IPS DF 6.9 (cell line): Measurements from ENCODE around the gene ZBTB34.

Experiments used
- DNase-seq: peaks from one replicate; pipeline ENCODE4 v3.0.0-alpha.2; 2013; ENCODE audit warnings: low read depth, low spot score
- H3K27ac ChIP-seq: one replicate; pipeline ENCODE4 v1.5.1; 2013; ENCODE audit warnings: low read length, control low read depth
- H3K27me3 ChIP-seq: 2 replicates; pipeline ENCODE4 v1.6.1; 2013; ENCODE audit warnings: mild to moderate bottlenecking, low read length; ENCODE audit not compliant: control insufficient read depth, insufficient read depth
- H3K36me3 ChIP-seq: 2 replicates; pipeline ENCODE4 v1.6.1; 2013; ENCODE audit warnings: low read length; ENCODE audit not compliant: control insufficient read depth, insufficient read depth
- H3K4me1 ChIP-seq: 2 replicates; pipeline ENCODE4 v1.6.1; 2013; ENCODE audit warnings: low read length; ENCODE audit not compliant: control insufficient read depth, insufficient read depth
- H3K4me3 ChIP-seq: 2 replicates; pipeline ENCODE4 v1.5.1; 2013; ENCODE audit warnings: mild to moderate bottlenecking, low read length
- H3K9me3 ChIP-seq: 2 replicates; pipeline ENCODE4 v1.6.1; 2013; ENCODE audit warnings: low read length, inconsistent platforms; ENCODE audit not compliant: control insufficient read depth, insufficient read depth
- whole genome bisulfite sequencing: extraction: QIAGEN DNeasy Blood & Tissue Kit; methylation state at CpG from one replicate; pipeline ENCODE4 v1.1.7; 2013; ENCODE audit warnings: mixed read lengths, missing lambda C conversion rate; ENCODE audit not compliant: insufficient read length, insufficient coverage; 5-methylcytosine and 5-hydroxymethylcytosine counted together

The ZBTB34 gene

GRCh38 chr9:126857261-126857960, 3.0 kb upstream of the ZBTB34 start:
- DNase-seq, result no peak
- no peaks in the 10 kb centered on the region for H3K27me3 ChIP-seq
- no peak overlapping the region for H3K27ac ChIP-seq
- H3K36me3 ChIP-seq, result no peaks in the 10 kb centered on the region
- no peaks in the 10 kb centered on the region for H3K9me3 ChIP-seq
- WGBS, result no CpG with 5 or more reads among the region's 8 CpGs
- peaks cover 3% of the 10 kb centered on the region; the same call in 1 of the 2 replicates for H3K4me1 ChIP-seq
- H3K4me3 ChIP-seq, result no peak overlapping the region

DNA sequence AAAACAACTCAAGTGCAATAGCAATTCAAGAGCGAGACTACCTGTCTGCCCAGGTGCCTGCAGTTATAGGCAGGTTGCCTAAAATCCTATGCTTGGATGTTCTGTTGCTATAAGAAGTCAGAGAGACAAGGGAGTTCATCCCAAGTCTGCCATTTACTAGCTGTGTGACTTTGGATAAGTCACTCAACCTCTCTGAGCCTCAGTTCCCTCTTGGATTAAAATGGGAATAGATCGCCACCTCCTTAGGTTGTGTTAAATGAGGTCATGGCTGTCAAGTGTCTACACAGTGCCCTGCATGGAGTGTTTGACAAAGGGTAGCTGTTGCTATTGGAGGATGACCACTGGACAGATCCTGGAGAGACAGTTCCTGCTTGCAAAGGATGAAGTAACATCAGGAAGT, 1.3 kb upstream of the ZBTB34 start:
- Histone ChIP-seq H3K9me3 (no peaks in the 10 kb centered on the region), H3K36me3 (peaks cover 1% of the 10 kb centered on the region; the same call in 1 of the 2 replicates), H3K27me3 (no peaks in the 10 kb centered on the region), H3K4me1 (peaks cover 3% of the 10 kb centered on the region; the same call in 1 of the 2 replicates), H3K27ac (no peak overlapping the region), H3K4me3 (no peak overlapping the region)
- DNase-seq, result no peak
- WGBS, result no CpG with 5 or more reads among the region's 2 CpGs

DNA sequence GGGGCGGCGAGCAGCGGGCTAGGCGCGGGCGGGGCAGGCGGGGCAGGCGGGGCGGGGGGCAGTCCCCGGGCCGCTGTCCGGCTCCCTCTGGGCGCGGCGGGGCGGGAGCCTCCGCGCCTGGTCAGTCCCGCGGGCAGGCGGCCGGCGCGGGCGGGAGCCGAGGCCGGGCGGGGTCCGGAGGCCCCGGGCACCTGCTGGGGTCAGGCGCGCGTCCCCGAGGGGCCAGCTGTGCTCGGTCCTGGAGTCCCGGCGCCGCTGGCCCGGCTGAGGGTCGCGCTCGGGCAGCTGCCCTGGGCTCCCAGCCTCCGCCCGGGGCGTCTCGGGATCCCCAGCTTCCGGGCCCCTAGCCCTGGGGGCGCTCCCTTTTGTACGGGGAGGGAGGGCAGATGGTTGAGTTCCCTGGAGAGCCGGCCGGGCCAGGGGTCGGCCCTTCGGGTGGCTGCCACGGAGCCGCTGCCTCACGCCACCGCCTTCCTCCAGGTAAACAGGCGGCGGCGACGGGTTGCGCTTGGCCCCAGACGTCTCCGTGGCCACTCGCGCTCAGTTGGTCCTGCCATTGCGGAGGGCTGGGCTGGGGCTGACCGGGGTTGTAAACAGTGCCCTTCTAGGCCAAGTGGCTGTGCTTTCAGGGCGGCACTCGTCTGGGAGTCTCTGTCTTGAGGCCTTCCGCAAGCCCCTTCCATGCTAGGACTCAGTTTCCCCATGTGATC, 473 bp downstream of the ZBTB34 start:
- Histone ChIP-seq H3K27ac (no peak overlapping the region), H3K27me3 (no peaks in the 10 kb centered on the region), H3K36me3 (peaks cover 3% of the 10 kb centered on the region; the same call in 1 of the 2 replicates), H3K4me3 (peak overlapping the region; percentile 87), H3K4me1 (peaks cover 3% of the 10 kb centered on the region; the same call in 1 of the 2 replicates), H3K9me3 (no peaks in the 10 kb centered on the region)
- no peak for DNase-seq
- no CpG with 5 or more reads among the region's 71 CpGs for WGBS

GRCh38 chr9:126861707-126862103, 1.3 kb downstream of the ZBTB34 start:
- Histone ChIP-seq H3K4me3 (no peak overlapping the region; the same call in 1 of the 2 replicates), H3K4me1 (peaks cover 3% of the 10 kb centered on the region; the same call in 1 of the 2 replicates), H3K27ac (no peak overlapping the region), H3K27me3 (no peaks in the 10 kb centered on the region), H3K9me3 (no peaks in the 10 kb centered on the region), H3K36me3 (peaks cover 3% of the 10 kb centered on the region; the same call in 1 of the 2 replicates)
- no CpG with 5 or more reads among the region's 3 CpGs for WGBS
- DNase-seq, result no peak

- H3K27ac ChIP-seq, result no peak overlapping the region
- no peaks in the 10 kb centered on the region for H3K27me3 ChIP-seq
- WGBS, result no CpG with 5 or more reads among the region's 11 CpGs
- H3K4me3 ChIP-seq, result no peak overlapping the region; the same call in 1 of the 2 replicates
- no peak for DNase-seq
- no peaks in the 10 kb centered on the region for H3K9me3 ChIP-seq
- H3K4me1 ChIP-seq, result peaks cover 3% of the 10 kb centered on the region; the same call in 1 of the 2 replicates
- H3K36me3 ChIP-seq, result peaks cover 3% of the 10 kb centered on the region; the same call in 1 of the 2 replicates
These were observed 1.8 kb downstream of the ZBTB34 start for GRCh38 chr9:126862104-126862761.

- DNase-seq, result no peak
- Histone ChIP-seq H3K4me3 (no peak overlapping the region), H3K27me3 (no peaks in the 10 kb centered on the region), H3K4me1 (peaks cover 6% of the 10 kb centered on the region), H3K27ac (no peak overlapping the region), H3K9me3 (no peaks in the 10 kb centered on the region), H3K36me3 (peaks cover 6% of the 10 kb centered on the region; the same call in 1 of the 2 replicates)
- no CpG with 5 or more reads among the region's 2 CpGs for WGBS
These were observed 4.3 kb downstream of the ZBTB34 start for GRCh38 chr9:126864771-126865170.

- H3K4me1 ChIP-seq, result peaks cover 3% of the 10 kb centered on the region
- H3K36me3 ChIP-seq, result peaks cover 3% of the 10 kb centered on the region; the same call in 1 of the 2 replicates
These were observed 8.9 kb downstream of the ZBTB34 start for GRCh38 chr9:126869368-126869767.

DNA sequence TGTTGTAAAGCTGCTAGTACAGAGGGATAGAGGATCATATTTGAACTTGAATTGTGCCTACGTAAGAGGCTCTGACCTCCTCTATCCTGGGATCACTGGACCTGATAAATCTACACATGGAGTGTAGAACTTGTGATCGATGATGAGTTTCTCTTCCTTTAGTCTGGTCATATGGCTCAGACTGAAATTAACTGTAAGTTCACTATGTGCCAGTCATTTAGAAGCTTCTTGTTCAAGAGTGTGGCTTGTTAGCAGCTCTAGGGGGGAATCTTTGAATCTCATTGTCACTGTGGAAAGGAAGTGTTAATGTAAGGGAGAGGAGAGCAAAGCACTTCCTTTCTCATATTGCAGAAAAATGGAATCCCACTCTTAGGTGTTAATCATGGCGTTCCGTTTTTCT, 12.1 kb downstream of the ZBTB34 start:
- Histone ChIP-seq H3K4me1 (peaks cover 3% of the 10 kb centered on the region), H3K4me3 (no peak overlapping the region), H3K27ac (no peak overlapping the region), H3K36me3 (0 out of 2 replicates have a peak, but pooled peaks cover 3% of the 10 kb centered on the region), H3K9me3 (no peaks in the 10 kb centered on the region), H3K27me3 (no peaks in the 10 kb centered on the region)
- DNase-seq, result no peak
- no CpG with 5 or more reads among the region's 4 CpGs for WGBS

More at GRCh38 chr9:126869368-126869767, 8.9 kb downstream of the ZBTB34 start:
- H3K27ac ChIP-seq, result no peak overlapping the region
- no peak overlapping the region for H3K4me3 ChIP-seq
- WGBS, result no CpG with 5 or more reads among the region's 7 CpGs
- no peaks in the 10 kb centered on the region for H3K9me3 ChIP-seq
- no peak for DNase-seq
- no peaks in the 10 kb centered on the region for H3K27me3 ChIP-seq

DNA sequence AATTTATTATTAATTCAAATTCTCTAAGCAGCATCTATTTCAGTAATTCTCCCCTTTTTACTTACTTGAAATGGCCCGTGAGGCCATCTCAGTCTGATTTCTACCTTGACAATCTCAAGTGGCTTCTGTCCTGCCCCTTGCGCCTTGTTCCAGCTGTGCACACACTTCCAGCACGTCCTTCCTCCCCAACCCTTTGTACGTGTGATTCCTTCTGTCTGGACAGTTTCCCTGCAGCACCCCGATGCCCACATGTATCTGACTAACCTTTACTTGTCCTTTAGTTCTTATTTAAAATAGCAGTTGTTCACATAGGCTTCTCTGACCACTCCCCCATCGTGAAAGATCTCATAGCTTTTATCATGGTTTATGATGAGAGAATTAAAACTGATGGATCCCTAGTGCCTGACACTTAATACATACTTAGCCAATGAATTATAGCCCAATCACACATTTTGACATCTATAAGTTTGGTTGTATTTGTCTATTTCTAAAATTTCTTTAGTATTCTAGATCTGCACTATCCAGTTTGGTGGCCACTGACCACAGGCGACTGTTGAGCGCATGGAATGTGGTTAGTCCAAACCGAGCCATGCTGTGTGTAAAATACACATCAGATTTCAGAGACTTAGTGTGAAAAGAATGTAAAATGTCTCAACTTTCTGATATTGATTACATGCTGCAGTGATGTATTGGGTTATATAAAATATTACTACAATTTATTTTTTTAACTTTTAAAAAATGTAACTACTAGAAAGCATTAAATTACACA, 14.3 kb downstream of the ZBTB34 start:
- no CpG with 5 or more reads among the region's 9 CpGs for WGBS
- H3K27ac ChIP-seq, result no peak overlapping the region
- no peaks in the 10 kb centered on the region for H3K27me3 ChIP-seq
- peaks cover 3% of the 10 kb centered on the region; the same call in 1 of the 2 replicates for H3K36me3 ChIP-seq
- H3K9me3 ChIP-seq, result no peaks in the 10 kb centered on the region
- H3K4me1 ChIP-seq, result no peaks in the 10 kb centered on the region; the same call in 1 of the 2 replicates
- H3K4me3 ChIP-seq, result no peak overlapping the region
- DNase-seq, result no peak
